ENCODE data around the gene FNBP1L.

FNBP1L gene

DNA sequence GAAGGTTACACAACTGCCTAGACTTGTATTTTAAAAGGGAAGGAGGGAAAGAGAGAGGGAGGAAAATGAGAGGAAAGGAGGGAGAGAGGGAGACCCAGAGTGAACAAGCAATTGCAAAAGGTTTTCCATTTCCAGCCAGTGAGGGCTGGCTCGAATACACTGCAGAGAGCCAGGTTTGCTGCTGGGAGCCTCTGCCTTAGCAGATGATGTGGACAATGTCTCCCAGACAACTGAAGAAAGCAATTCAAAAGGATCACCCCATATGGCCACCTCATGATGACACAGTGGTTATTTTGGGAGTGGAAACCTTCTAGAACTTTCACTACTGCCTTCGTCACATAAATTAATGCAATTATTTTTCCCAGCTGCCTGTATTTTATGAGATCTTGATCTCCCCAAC lies 147.3 kb downstream of the FNBP1L start:
- no CpG with 5 or more reads among the region's 2 CpGs for WGBS, 2 donors (ENCODE audit: extremely low coverage in 2 of 2, insufficient read length in 2 of 2, insufficient replicate concordance in 1 of 2)
- Histone ChIP-seq H4K91ac (ENCODE audit: low read depth, low read length, poor library complexity) (no peak overlapping the region), H3K4me3 (ENCODE audit: low read length in 2 of 2) (no peak overlapping the region), H2BK5ac (ENCODE audit: low read length) (no peak overlapping the region), H3K79me1 (ENCODE audit: low read depth, low read length) (peaks cover 3% of the 10 kb centered on the region), H3K18ac (ENCODE audit: low read length) (no peak overlapping the region), H3K9ac (ENCODE audit: low read depth, low read length, poor library complexity) (no peak overlapping the region), H2AFZ (ENCODE audit: low read length) (no peak overlapping the region), H3K4me2 (ENCODE audit: insufficient read depth, low read length, poor library complexity, severe bottlenecking) (no peak overlapping the region), H3K36me3 (replicated peaks in 1 of 2; ENCODE audit: control insufficient read depth in 2 of 2, insufficient read depth in 2 of 2, low read length in 2 of 2) (peaks cover 3 to 21% of the 10 kb centered on the region in 2 donors), H2BK12ac (ENCODE audit: low read length) (no peak overlapping the region), H2BK15ac (ENCODE audit: low read length) (no peak overlapping the region), H4K8ac (ENCODE audit: low read depth, low read length) (no peak overlapping the region), H3K23ac (ENCODE audit: low read depth, low read length, poor library complexity) (no peak overlapping the region), H3K9me3 (replicated peaks in 1 of 2; ENCODE audit: control insufficient read depth in 2 of 2, insufficient read depth in 1 of 2, low read depth in 1 of 2, low read length in 2 of 2) (no peaks in the 10 kb centered on the region), H3K4me1 (ENCODE audit: control insufficient read depth in 2 of 2, insufficient read depth in 1 of 2, low read depth in 1 of 2, low read length in 2 of 2) (peaks cover 0 to 10% of the 10 kb centered on the region in 2 donors), H3K14ac (ENCODE audit: low read length) (no peak overlapping the region), H3K27ac (replicated peaks; ENCODE audit: low read length) (no peak overlapping the region), H2AK5ac (ENCODE audit: low read depth, low read length) (no peak overlapping the region), H3K4ac (ENCODE audit: low read length) (no peak overlapping the region), H2BK120ac (ENCODE audit: low read depth, low read length) (no peak overlapping the region), H3K27me3 (ENCODE audit: control insufficient read depth in 3 of 3, insufficient read depth in 3 of 3, low read depth in 1 of 3, low read length in 3 of 3) (no peaks in the 10 kb centered on the region)
- DNase-seq (ENCODE audit: low spot score): no peak

DNA sequence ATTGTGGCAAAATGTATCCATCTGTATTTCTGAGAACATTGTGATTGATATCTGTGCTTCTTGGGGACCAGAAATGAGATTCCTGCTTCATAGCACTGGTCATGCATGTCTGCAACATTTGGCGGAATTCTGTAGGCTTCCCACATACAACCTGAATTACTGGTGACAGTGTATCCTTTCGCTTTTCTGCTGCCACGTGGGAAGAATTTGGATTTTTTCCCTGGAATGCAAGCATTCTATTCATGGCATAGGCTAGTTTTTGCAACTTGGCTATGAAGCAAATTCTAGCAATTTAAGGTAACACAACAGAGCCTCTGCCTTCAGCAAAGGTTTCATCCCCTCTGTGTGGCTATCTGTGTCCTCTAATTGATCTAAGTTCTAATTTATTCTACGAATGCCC lies 147.8 kb downstream of the FNBP1L start:
- Histone ChIP-seq H2AK5ac (ENCODE audit: low read depth, low read length) (no peak overlapping the region), H3K9ac (ENCODE audit: low read depth, low read length, poor library complexity) (no peak overlapping the region), H2BK120ac (ENCODE audit: low read depth, low read length) (no peak overlapping the region), H2AFZ (ENCODE audit: low read length) (no peak overlapping the region), H3K4me3 (ENCODE audit: low read length in 2 of 2) (no peak overlapping the region), H3K27me3 (ENCODE audit: control insufficient read depth in 3 of 3, insufficient read depth in 3 of 3, low read depth in 1 of 3, low read length in 3 of 3) (no peaks in the 10 kb centered on the region), H3K27ac (replicated peaks; ENCODE audit: low read length) (no peak overlapping the region), H2BK15ac (ENCODE audit: low read length) (no peak overlapping the region), H3K4me1 (ENCODE audit: control insufficient read depth in 2 of 2, insufficient read depth in 1 of 2, low read depth in 1 of 2, low read length in 2 of 2) (peaks cover 0 to 10% of the 10 kb centered on the region in 2 donors), H3K14ac (ENCODE audit: low read length) (no peak overlapping the region), H3K9me3 (replicated peaks in 1 of 2; ENCODE audit: control insufficient read depth in 2 of 2, insufficient read depth in 1 of 2, low read depth in 1 of 2, low read length in 2 of 2) (peaks cover 0 to 1% of the 10 kb centered on the region in 2 donors), H3K79me1 (ENCODE audit: low read depth, low read length) (peaks cover 4% of the 10 kb centered on the region), H3K4me2 (ENCODE audit: insufficient read depth, low read length, poor library complexity, severe bottlenecking) (no peak overlapping the region), H3K36me3 (replicated peaks in 1 of 2; ENCODE audit: control insufficient read depth in 2 of 2, insufficient read depth in 2 of 2, low read length in 2 of 2) (peaks cover 3 to 17% of the 10 kb centered on the region in 2 donors), H2BK12ac (ENCODE audit: low read length) (no peak overlapping the region), H3K18ac (ENCODE audit: low read length) (no peak overlapping the region), H3K4ac (ENCODE audit: low read length) (no peak overlapping the region), H4K91ac (ENCODE audit: low read depth, low read length, poor library complexity) (no peak overlapping the region), H2BK5ac (ENCODE audit: low read length) (no peak overlapping the region), H4K8ac (ENCODE audit: low read depth, low read length) (no peak overlapping the region), H3K23ac (ENCODE audit: low read depth, low read length, poor library complexity) (no peak overlapping the region)
- DNase-seq (ENCODE audit: low spot score): no peak
- no CpG with 5 or more reads among the region's 4 CpGs for WGBS, 2 donors (ENCODE audit: extremely low coverage in 2 of 2, insufficient read length in 2 of 2, insufficient replicate concordance in 1 of 2)

DNA sequence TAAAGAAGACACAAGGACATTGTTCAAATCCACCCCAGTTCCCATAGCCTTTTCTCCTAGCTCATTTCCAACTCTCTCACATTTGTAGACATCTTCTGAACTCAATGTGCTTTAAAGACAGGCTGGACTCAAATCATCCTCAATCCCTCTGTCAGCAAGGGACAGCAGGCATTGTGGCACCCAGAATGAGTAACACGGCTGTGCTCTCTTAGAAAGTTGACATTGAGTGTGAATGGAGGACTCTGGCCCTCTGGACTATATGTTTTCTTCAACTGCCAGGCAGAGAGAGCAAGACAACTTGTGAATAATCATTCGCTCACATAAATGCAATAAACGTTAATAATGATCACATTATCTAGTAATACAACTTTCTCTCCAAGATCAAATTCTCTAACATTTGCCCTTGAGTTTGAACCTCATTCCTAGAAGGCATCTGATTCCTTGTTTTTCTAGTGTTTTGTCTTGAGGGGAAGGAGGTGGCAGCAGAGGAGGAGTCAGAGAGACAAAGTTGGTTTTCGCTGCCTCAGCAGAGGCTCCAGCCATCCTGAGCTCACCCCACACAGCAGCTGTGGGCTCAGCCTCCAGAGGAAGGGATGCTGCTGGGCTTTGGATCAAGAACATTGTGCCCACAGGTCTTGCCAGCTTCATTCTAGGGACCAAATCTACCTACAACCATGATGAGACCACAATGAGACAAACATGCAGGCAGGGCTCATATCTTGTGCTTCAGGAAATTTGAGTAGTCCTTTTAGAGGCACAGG lies 148.6 kb downstream of the FNBP1L start:
- no peak overlapping the region for H3K9ac ChIP-seq (ENCODE audit: low read depth, low read length, poor library complexity)
- H2AK5ac ChIP-seq (ENCODE audit: low read depth, low read length): no peak overlapping the region
- WGBS, 2 donors (ENCODE audit: extremely low coverage in 2 of 2, insufficient read length in 2 of 2, insufficient replicate concordance in 1 of 2): no CpG with 5 or more reads among the region's 4 CpGs
- no peak overlapping the region for H3K4me3 ChIP-seq (ENCODE audit: low read length in 2 of 2)
- H2BK15ac ChIP-seq (ENCODE audit: low read length): no peak overlapping the region
- no peak overlapping the region for H3K14ac ChIP-seq (ENCODE audit: low read length)
- no peak overlapping the region for H2AFZ ChIP-seq (ENCODE audit: low read length)
- H3K4ac ChIP-seq (ENCODE audit: low read length): no peak overlapping the region
- H3K4me2 ChIP-seq (ENCODE audit: insufficient read depth, low read length, poor library complexity, severe bottlenecking): no peak overlapping the region
- H3K23ac ChIP-seq (ENCODE audit: low read depth, low read length, poor library complexity): no peak overlapping the region
- peaks cover 0 to 10% of the 10 kb centered on the region in 2 donors for H3K4me1 ChIP-seq (ENCODE audit: control insufficient read depth in 2 of 2, insufficient read depth in 1 of 2, low read depth in 1 of 2, low read length in 2 of 2)
- H2BK120ac ChIP-seq (ENCODE audit: low read depth, low read length): no peak overlapping the region
- no peak overlapping the region for H3K27ac ChIP-seq (replicated peaks; ENCODE audit: low read length)
- no peak overlapping the region for H2BK12ac ChIP-seq (ENCODE audit: low read length)
- H3K9me3 ChIP-seq (replicated peaks in 1 of 2; ENCODE audit: control insufficient read depth in 2 of 2, insufficient read depth in 1 of 2, low read depth in 1 of 2, low read length in 2 of 2): peaks cover 0 to 1% of the 10 kb centered on the region in 2 donors
- no peak overlapping the region for H2BK5ac ChIP-seq (ENCODE audit: low read length)
- H4K8ac ChIP-seq (ENCODE audit: low read depth, low read length): no peak overlapping the region
- peaks cover 3 to 12% of the 10 kb centered on the region in 2 donors for H3K36me3 ChIP-seq (replicated peaks in 1 of 2; ENCODE audit: control insufficient read depth in 2 of 2, insufficient read depth in 2 of 2, low read length in 2 of 2)
- H3K27me3 ChIP-seq (ENCODE audit: control insufficient read depth in 3 of 3, insufficient read depth in 3 of 3, low read depth in 1 of 3, low read length in 3 of 3): no peaks in the 10 kb centered on the region
- DNase-seq (ENCODE audit: low spot score): no peak
- no peak overlapping the region for H4K91ac ChIP-seq (ENCODE audit: low read depth, low read length, poor library complexity)
- no peak overlapping the region for H3K18ac ChIP-seq (ENCODE audit: low read length)
- peaks cover 4% of the 10 kb centered on the region for H3K79me1 ChIP-seq (ENCODE audit: low read depth, low read length)

DNA sequence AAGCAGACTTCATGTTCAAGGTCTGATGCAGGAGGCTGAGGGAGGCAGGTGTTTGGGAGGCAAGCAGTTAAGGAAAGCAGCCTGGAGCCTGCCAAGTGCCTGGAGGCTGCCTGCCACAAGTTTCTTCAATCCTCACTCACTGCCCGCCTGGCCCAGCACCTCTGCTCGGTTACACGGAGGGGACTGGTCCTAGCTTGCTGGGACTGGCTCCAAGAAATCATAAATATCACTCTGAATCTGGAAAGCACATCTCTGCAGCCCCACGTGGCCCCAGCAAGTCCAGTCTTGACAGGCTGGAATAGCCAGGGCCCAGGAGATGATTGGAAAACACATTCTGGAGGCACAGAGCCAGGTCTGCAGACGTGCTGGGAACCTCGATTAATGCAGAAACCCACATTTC lies 149.8 kb downstream of the FNBP1L start:
- H3K4me2 ChIP-seq (ENCODE audit: insufficient read depth, low read length, poor library complexity, severe bottlenecking): no peak overlapping the region
- no peak overlapping the region for H2AFZ ChIP-seq (ENCODE audit: low read length)
- no peaks in the 10 kb centered on the region for H3K27me3 ChIP-seq (ENCODE audit: control insufficient read depth in 3 of 3, insufficient read depth in 3 of 3, low read depth in 1 of 3, low read length in 3 of 3)
- peaks cover 0 to under 1% of the 10 kb centered on the region in 2 donors for H3K36me3 ChIP-seq (replicated peaks in 1 of 2; ENCODE audit: control insufficient read depth in 2 of 2, insufficient read depth in 2 of 2, low read length in 2 of 2)
- no peak overlapping the region for H2BK12ac ChIP-seq (ENCODE audit: low read length)
- no peak overlapping the region for H4K8ac ChIP-seq (ENCODE audit: low read depth, low read length)
- H3K4me3 ChIP-seq (ENCODE audit: low read length in 2 of 2): no peak overlapping the region
- DNase-seq (ENCODE audit: low spot score): no peak
- WGBS, 2 donors (ENCODE audit: extremely low coverage in 2 of 2, insufficient read length in 2 of 2, insufficient replicate concordance in 1 of 2): no CpG with 5 or more reads among the region's 6 CpGs
- H3K27ac ChIP-seq (replicated peaks; ENCODE audit: low read length): no peak overlapping the region
- peaks cover 0 to 9% of the 10 kb centered on the region in 2 donors for H3K4me1 ChIP-seq (ENCODE audit: control insufficient read depth in 2 of 2, insufficient read depth in 1 of 2, low read depth in 1 of 2, low read length in 2 of 2)
- no peak overlapping the region for H4K91ac ChIP-seq (ENCODE audit: low read depth, low read length, poor library complexity)
- peaks cover 4% of the 10 kb centered on the region for H3K79me1 ChIP-seq (ENCODE audit: low read depth, low read length)
- no peak overlapping the region for H3K9ac ChIP-seq (ENCODE audit: low read depth, low read length, poor library complexity)
- H3K18ac ChIP-seq (ENCODE audit: low read length): no peak overlapping the region
- no peak overlapping the region for H2BK5ac ChIP-seq (ENCODE audit: low read length)
- no peak overlapping the region for H3K14ac ChIP-seq (ENCODE audit: low read length)
- H3K4ac ChIP-seq (ENCODE audit: low read length): no peak overlapping the region
- no peak overlapping the region for H2BK15ac ChIP-seq (ENCODE audit: low read length)
- no peak overlapping the region for H2BK120ac ChIP-seq (ENCODE audit: low read depth, low read length)
- H3K9me3 ChIP-seq (replicated peaks in 1 of 2; ENCODE audit: control insufficient read depth in 2 of 2, insufficient read depth in 1 of 2, low read depth in 1 of 2, low read length in 2 of 2): peaks cover 0 to 1% of the 10 kb centered on the region in 2 donors
- no peak overlapping the region for H2AK5ac ChIP-seq (ENCODE audit: low read depth, low read length)
- H3K23ac ChIP-seq (ENCODE audit: low read depth, low read length, poor library complexity): no peak overlapping the region
